Measurements from ENCODE around the gene SPOCK1.

SPOCK1 gene

DNA sequence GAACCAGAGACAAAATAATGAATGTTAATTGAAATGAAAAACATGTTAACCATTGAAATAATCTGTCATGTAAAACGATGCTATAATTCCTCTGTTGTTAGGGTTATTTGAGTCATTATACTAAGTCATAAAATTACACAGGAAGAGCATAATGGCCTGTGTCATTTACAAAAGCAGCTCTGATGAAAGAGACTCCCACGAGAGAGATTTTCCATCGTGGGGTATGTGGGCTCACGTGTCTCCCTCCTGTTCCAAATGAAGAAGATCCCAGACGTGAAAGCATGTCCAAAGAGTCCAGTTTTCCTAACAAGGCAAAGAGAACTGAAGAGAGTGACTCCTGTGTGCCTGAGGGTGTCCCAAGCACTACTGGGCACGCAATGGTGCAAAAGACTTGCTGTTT is 379.8 kb downstream of the SPOCK1 start:
- DNase-seq: no peak

DNA sequence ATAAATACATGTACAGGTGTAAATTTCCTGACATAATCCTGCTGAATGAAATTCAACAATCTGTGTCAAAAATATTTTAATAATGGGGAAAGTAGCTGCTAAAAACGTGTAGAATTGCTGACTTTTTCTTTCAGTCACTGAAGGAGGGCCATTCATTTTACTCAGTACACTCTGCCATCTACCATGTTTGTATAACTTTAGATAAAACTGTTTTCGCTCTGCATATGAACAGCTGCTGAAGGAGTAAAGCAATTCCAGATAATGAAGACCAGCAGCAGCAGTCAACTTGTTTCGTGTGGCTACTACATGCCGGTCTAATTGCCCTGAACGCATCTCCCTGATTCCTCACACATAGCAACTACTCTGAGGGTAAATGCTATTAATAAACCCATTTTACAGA is 380.5 kb downstream of the SPOCK1 start:
- DNase-seq: no peak

DNA sequence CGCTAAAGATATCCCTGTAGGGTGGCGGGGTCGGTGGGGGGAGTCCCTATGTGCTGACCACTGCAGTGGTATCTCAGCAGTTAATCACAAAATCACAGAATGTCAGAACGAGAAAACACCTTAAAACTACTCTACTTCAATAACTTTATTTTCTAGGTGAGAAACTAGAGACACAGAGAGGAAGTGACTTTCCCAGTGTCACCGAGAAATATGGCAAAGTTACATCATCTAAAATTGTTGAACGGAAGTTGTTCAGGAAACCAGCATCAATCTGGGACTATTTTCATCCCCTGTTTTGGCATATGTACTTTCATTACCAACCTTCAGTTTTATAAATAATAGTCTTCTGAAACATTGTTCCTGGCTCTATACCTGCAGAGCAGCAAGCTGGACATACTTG is 384.0 kb downstream of the SPOCK1 start:
- no peak for DNase-seq

DNA sequence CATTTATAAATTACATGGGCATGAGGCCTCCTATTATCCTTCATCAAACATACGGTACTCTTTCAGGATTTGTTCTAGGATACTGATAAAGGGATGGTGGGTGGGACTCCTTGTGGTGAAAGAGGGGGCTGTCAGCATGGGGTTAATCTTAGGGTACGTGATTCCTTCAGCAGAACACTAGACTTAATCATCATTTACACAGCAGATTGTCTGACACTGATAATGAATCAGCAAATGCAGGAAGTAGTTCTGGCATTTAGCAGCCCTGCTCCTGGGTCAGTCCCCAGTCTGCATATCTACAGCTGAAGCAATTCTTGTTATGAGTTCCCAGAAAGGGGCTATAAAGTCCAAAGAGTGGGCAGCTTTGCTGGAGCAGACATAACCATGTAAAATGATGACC is 384.6 kb downstream of the SPOCK1 start:
- DNase-seq: no peak

DNA sequence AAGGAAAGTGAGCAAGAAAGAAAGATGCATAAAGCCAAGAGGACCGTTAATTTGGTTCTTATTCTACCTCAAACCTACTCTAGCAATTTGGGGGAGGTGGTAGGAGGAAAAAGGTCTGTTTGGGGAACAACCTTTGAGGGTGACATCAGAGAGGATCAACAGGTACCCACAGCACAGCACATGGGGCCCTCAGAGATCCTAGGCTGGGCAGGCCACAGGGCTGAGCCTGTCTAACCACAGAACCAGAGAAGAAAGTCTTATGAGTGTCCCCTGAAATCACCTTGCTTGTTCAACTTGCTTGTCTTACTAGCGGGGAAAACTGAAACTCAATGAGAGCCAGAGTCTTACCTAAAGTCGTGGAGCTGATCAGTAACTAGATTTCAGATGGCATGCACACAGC is 385.2 kb downstream of the SPOCK1 start:
- DNase-seq: no peak

DNA sequence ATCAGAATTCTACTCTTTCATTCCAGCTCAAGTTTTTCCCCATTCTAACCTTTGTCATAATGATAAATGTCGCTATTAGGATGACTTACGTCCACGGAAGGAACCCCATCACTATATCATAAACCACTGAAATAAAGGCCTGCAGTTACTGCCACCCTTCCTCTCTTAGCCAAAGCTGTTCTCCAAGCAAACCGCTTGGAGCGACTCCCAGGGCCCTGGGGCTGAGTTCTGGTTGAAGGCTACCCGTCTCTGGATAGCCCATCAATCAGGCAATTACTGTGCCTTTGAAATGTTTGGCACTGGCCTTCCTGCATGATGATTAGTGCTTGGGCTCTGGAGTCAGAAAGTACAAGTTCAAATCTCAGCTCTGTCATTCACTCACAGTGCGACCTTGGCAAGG is 386.0 kb downstream of the SPOCK1 start:
- no peak for DNase-seq

DNA sequence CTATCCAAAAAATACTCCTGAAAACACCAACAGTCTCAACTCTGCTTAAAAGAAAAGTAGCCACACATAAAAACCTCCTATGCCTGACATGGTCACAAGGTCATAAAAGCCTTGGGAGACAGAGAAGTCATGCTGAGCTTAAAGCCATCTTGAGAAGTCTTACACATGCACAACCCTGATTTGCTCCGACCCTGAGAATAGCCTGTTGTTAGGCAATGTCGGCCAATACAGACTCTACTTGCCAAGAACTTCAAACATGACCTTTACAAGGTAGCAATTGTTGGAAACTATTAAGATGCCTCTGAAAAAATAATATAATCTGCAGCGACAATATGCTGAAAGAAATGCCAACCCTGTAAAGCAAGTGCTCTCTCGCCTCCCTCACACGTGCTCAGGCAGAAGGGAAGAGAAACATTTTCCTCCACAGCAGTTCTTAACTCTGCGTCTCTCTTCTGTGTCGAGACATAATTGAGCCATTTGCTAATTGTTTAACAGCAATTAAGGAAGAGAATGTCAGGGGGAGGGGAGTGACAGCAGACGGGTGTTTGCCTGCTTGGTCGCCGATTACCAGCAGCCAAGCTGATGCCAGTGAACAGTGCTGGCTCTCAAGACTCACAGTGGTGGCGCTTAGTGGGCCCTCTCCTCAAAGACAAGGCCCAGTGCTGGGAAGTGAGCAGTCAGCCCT is 393.6 kb downstream of the SPOCK1 start:
- DNase-seq: no peak

DNA sequence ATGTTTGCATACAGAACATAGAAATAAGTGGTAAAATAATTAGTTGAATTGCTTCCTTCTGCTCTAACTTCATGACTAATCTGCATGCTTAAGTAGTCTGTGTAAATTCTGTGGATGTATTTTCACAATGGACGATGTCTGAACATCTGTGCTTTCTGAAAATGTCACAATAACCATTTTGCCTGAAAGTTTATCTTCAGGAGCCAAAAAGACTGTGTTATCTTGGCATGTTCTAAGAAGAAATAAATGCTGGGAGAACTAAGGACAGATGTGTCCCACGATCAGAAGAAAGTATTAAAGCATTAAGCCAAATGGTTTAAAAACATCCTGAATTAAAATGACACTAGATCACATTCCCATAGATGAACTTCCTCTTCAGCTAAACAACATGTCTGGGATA is 397.6 kb downstream of the SPOCK1 start:
- DNase-seq: no peak

DNA sequence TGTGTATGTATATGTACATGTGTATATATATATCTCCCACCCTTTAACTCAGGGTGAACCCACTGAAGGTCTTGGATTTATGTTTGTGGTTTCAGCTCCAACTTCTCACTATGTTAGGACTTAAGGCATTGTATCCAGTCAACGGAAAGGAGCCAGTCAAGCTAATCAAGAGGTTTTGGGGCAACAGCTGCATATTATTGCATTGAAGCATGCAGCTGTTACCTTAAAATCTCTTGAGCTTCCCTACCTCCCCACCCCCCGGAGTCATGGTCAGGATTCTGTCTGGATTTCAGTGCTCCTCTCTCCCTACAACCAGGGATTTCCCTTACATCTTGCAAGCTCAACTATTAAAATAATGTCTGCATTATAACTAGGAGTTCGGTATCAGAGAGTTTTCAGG is 399.5 kb downstream of the SPOCK1 start:
- DNase-seq: no peak

DNA sequence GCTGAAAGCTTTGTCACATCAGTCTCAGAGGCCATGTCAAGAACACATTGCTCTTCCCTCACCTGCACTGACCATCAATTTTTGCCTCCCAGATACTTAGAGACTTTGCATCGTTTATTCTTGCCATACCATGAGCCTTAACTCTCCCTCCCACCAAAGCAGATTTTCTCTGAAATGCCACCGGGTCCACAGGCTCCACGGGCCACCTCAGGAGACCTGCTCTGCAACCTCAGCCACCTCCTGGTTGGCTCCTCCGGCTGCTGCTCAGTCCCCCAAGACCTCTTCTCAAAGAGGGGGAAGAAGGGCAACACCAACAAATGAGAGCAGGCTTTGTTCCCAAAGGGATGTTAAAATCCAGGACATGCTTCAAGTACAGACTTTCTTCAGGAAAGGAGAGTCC is 400.5 kb downstream of the SPOCK1 start:
- no peak for DNase-seq

DNA sequence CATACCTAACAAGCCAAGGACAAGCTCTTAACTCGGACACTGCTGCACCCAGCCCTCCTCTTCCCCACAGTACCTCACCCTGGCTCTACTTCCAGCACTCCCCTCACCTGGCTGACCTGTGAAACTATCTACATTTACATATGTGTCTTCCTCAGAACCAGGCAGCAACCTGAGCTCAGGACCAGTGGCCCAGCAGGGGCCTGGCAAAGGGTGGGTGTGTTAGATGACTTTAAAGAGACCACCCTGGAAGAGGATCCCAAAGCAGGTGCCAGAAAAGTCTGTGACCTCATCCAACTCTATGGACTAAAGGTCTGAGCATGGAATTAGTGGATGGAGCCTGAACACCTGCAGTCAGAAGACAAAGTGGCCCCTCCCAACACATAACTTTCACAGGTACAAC is 400.9 kb downstream of the SPOCK1 start:
- DNase-seq: no peak

DNA sequence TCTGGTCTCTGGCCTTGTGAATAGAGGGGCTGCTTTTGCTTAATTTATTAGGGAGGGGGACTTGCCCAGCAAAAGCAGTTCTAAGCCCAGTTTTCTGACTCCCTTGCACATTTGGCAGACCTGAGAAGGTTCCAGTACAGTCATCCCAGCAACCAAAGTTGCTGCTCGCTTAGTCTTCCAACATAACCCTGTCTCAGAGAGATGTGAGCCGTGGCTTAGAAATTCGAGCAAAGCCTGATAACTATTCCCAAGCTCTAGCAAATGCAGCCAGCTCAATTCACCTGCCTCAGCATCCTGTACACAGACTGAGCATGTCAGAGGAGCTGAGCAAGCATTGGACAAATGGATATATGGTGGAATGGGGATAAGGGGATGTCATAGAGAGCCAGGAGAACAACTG is 401.9 kb downstream of the SPOCK1 start:
- no peak for DNase-seq

DNA sequence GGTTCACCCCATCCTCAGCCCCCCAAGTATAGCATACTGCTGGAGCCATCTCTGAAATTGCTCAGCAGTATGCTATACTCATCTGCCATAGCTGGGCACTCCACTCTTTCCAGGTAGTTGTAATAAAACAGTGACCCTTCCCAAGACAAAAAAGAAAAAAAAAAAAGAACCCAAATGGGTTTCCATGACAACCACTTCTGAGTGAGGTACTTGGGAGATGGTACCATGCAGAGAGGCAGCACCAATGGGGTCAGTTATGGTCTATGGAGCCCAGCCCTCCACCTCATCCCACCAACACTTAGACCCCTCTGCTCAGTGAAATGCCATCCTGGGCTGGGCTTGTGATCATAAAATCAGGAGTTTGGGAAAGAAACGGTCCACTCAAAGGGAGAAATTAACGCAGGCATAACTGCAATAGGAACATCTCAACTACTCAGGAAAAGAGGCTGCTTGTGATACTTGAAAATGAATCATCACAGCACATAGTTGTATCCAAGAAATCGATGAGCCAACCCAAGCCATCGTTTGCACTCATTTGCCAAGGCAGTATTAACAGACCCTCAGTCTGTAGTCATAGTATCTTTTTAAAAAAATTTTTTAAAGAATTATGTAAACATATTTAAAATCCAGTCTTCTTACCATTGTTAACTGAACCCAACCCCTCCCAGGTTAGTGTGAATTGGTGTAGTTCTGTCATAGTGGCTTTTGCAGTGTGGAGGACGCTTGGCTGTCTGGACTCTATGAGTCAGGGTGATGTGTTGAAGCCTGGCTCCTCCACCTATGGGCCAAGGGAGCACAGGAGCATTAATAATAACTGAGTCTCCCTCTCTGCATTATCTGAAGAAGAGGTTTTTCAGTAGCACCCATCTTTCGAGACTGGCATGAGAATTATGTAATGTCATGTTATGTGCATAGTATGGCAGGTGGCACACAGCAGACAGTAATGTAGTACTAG is 402.7 kb downstream of the SPOCK1 start:
- no peak for DNase-seq

DNA sequence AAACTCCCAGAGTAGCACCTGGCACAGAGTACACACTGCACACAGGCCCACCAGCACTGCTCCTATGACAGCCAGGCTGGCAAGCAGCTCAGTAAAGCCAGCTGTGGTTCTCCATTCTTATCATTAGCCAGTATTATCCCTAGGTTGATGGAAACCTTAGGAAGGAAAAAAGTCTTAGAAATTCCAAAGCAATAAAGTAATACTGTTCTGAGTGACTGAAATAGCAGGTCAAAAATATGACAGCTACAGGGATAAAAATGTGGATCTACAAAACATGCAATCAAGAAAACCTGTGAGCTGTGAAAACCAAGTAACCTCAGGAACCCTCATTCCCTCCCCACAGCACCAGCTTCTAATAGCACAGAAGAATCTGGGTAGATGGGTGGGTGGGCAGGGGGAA is 403.5 kb downstream of the SPOCK1 start:
- DNase-seq: no peak

DNA sequence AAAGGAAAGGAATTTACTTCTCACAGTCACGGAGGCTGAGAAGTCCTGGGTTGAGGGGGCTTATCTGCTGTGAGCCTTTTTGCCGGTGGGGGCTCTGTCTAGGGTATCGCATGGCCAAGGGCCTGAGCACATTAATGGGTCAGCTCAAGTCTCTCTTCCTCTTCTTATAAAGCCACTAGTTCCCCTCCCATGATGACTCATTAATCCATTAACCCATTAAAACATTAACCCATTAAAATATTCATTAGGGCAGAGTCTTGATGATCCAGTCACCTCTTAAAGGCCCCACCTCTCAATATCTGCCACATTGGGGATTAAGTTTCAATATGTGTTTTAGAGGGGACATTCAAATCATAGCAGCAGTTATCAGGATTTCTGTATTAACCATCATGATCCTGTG is 406.3 kb downstream of the SPOCK1 start:
- no peak for DNase-seq

DNA sequence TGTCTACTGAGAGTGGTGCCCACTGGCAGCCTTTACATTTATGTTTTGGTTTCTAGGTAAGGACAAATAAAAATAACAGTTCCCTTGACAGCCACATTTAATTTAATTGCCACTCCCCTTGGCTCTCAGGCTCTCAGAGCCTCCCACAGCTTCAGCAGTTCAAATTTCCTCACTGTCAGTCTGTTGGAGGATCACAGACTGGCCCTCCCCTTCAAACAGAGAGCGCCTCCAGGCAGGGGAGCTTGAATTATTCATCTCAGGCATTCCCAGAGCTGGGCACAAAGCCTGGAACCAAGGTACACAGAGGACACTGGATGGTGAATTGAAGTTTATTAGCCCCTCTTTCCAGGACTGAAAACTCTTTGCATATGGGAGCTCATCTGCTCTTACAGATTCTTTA is 407.7 kb downstream of the SPOCK1 start:
- peak in 16 of 56 donors; percentile 6 to 67 (median 26) for DNase-seq

DNA sequence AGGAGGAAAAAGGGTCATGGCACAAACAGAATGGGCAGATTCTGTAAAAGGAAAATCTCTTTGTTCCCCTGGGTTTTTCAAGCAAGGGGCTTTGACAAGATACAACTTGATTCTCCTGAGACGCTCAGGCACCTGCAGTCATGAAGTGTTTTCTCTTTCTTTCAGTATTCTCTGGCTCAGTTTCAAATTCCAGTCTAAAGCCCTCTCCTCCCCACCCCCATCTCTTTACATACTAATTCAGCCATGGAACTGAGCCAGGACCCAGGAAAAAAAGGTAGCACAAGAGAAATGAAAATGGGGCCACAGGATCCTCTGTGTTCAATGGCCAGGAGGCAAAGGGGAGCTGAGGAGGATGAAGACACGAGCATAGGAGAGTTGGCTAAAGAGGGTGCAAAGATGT is 408.4 kb downstream of the SPOCK1 start:
- DNase-seq: no peak

DNA sequence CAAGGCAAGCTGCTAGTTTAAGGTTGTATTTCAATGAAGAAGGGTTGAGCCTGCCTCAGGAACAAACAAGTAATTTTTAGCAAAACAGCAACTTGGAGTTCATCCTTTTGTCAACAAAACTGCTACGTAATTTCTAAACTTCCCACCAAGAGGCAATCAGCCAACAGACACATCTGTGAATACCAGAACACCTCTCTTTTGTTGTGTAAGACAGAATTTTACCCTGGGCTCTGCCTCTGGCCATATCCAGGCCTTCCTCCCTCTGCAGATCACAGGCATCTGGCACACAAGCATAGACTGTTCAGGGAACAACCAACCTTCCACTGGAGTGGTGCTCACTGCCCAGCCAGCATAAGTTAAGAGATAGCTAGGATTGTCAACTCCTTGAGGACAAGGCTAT is 409.0 kb downstream of the SPOCK1 start:
- DNase-seq: no peak

DNA sequence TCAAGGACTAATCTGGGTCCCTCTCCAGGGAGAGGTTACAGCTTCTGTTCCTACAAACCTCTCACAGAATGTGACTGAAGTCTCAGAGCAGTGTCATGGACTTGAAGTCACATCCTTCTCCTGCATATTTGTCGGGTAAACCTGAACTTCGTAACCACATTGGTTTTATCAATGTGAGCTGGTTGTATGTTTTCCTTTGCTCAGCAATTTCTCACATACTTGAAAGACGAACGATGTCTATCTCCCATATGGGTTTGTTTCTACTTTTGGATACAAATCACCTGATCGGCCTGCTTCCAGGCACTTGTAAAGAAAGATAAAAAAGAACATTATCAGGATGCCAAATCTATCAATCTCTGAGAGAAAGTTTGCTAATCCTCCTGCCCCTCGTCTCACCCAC is 411.0 kb downstream of the SPOCK1 start:
- DNase-seq: no peak

DNA sequence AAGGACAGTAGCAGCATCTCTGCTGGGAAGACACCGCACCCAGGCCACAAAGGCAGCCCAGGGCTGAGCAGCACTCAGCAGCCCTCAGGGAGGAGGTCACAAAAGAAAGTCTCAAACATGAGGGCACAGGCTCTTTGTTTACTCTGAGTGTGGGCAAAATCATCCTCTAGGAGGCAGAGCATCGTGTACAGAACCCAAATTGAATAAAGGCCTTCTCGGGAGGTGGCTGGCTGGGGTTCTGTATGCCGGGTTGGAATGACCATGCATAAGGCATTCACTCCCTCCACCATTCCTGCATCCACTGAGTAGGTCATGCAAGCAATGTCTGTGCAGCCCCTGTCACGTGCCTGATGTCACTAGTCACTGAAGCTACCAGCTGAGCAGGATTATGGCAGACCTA is 412.8 kb downstream of the SPOCK1 start:
- DNase-seq: no peak

DNA sequence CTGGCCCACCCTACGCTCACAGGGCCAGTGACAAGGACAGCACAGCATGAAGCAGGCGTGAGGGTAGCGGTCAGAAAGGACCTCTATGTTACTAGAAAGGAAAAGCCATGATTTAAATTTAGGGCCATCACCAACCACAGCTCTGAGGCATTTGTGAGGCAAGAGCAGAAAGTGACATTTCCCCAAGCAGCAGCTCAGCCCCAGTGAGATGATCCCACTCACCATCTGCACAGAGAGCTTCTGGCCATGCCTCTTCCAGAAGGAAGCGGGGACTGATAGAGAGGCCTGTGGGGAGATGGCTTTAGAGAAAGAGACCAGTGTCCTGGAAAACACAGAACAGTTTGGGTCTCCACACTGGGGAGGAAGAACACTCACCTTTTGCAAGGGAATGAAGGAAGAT is 413.9 kb downstream of the SPOCK1 start:
- DNase-seq: no peak

DNA sequence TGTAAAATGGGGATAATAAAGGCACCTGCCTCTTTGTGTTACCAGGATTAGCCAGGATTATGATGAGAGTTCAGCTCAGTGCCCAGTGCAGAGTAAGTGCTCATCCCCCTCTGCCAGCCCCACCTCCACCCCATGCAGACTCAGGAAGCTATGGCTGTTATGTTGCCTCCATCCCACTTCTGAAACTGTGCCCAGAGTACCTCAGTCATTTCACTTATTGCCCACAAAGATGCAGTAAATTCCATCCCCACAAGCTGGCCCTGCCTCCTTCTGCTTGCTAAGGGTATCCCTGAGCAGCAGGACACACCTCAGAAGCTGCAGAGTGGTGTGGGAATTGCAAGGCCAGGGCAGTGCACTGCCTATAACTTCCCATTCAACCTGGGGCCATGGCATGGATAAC is 415.1 kb downstream of the SPOCK1 start:
- DNase-seq: no peak

DNA sequence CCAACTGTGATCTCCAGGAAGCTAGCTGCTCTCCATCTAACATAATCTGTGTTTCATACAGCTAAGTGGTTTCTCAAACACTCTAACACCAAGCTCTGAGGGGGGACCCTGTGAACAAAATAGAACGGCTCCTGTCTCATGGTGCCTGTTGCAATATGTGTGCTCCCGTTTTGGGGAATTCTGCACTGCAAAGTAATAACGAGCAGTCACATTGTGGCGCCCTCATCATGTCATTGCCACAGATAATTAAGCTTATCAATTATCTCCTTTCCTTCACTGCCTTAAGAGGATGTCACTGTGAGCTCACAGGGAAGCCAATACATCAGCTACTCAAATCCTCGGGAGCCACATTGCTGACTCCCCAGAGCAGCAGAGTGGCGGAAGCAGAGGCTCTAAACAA is 416.2 kb downstream of the SPOCK1 start:
- no peak for DNase-seq

Measured in nucleus accumbens (tissue), 56 donors.